Measurements from ENCODE around the gene NECTIN4. TPM values are rescaled to one million over a fixed set of nuclear protein-coding genes. Genes with fewer than 3 reads are reported as not detected.

Gene NECTIN4
- total RNA-seq, 2 experiments from 2014 or later: 0.12 to 0.16 TPM

- no peaks in the 10 kb centered on the region for H3K36me3 Mint-ChIP-seq
- H3K4me3 Mint-ChIP-seq: no peak overlapping the region
- H3K27me3 Mint-ChIP-seq: no peaks in the 10 kb centered on the region
- peaks cover 4% of the 10 kb centered on the region for H3K4me1 Mint-ChIP-seq
- no peak for DNase-seq
- no peaks in the 10 kb centered on the region for H3K9me3 Mint-ChIP-seq
- H3K27ac Mint-ChIP-seq: no peak overlapping the region
These were observed 8.6 kb downstream of the NECTIN4 start for GRCh38 chr1:161080441-161081405.

DNA sequence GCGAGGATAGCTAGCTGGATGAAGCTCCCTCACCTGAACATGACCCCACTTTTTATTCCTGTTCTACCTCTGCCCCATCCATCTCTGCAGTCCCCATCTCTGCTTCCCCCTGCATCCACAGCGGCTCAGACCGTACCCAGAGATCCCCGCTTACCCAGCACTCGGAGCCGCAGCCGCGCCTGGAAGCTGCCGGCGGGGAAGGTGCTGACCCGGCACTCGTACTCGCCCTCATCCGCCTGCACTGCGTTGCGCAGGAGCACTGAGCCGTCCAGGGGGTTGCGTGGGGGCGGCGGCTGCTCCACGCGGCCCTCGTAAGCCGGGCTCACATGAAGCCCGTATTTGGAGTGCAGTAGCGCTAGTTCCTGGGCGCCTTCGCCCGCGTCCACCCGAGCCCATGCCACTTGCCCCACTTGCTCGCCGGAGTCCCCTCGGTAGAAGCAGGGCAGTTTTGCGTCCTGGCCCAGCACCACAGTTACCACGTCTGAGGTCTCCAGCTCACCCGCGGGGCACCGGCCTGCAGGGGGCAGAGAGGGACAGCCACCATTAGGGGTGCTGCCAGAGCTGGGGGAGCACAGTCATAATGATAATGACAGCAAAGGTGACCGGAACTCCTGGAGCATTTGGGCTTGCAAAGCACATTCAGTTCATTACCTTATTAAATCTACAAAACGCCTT, 9.8 kb downstream of the NECTIN4 start:
- no peak overlapping the region for H3K27ac Mint-ChIP-seq

DNA sequence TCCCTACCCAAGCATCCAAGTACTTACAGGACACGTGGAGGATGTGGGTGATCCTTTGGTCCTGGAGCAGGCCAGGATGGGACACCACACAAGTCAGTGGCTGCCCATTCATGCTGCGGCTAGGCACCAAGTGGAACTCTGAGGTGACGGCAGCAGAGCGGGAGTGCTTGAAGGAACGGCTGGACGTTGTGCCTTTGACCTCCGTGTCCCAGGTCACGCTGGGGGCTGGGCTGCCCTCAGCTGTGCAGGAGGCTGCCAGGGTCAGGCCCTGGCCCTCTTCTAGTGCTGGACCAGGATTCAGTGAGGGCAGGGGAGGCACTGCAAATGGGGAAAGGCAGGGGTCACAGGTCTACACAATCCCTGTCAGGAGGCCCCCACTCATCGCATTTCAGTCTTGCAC, 11.9 kb downstream of the NECTIN4 start:
- H3K27me3 Mint-ChIP-seq: no peaks in the 10 kb centered on the region
- H3K4me1 Mint-ChIP-seq: peaks cover 7% of the 10 kb centered on the region
- no peak overlapping the region for H3K4me3 Mint-ChIP-seq
- DNase-seq: no peak
- H3K27ac Mint-ChIP-seq: no peak overlapping the region
- H3K9me3 Mint-ChIP-seq: no peaks in the 10 kb centered on the region
- H3K36me3 Mint-ChIP-seq: no peaks in the 10 kb centered on the region

More for the DNA sequence above, 9.8 kb downstream of the NECTIN4 start:
- DNase-seq: no peak
- Mint-ChIP-seq H3K4me1 (peaks cover 4% of the 10 kb centered on the region), H3K27me3 (no peaks in the 10 kb centered on the region), H3K9me3 (no peaks in the 10 kb centered on the region), H3K36me3 (no peaks in the 10 kb centered on the region), H3K4me3 (no peak overlapping the region)

- Mint-ChIP-seq H3K4me1 (peaks cover 15% of the 10 kb centered on the region), H3K4me3 (no peak overlapping the region), H3K27ac (no peak overlapping the region), H3K36me3 (no peaks in the 10 kb centered on the region), H3K9me3 (no peaks in the 10 kb centered on the region), H3K27me3 (no peaks in the 10 kb centered on the region)
- no peak for DNase-seq
These were observed 12.9 kb downstream of the NECTIN4 start for GRCh38 chr1:161076410-161076809.

DNA sequence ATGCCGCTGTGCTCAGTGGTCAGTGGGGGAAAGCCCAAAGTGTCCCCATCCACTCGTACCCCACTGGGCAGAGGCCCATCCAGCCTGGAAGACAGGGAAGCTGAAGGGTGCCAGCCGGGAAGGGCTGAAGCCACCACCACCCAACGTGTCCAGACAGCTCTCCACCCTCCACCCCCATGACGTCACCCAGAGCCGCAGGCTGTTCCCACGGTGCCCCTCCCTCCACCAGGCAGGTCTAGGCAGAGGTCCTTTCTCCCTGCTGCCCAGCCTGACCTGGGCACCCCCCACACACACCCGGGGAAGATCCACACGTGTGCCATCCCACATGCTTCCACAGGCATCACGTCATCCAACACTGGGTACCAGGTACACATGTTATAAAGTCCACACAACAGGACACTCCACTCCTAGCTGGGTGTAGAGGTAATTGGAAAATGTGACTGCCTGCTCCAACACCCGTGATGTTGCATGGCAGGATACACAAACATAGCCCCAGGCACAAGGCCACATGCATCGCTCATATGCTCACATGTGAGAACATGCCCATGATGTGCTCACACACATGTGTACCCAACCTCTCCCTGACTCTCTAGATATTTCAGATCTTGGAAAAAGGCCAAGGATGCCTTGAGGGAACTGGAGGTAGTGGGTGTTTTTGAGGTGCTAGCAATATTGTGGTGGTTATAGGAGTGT, 14.5 kb downstream of the NECTIN4 start:
- Mint-ChIP-seq H3K9me3 (peaks cover 2% of the 10 kb centered on the region), H3K27ac (no peak overlapping the region)

GRCh38 chr1:161073474-161074121, 15.8 kb downstream of the NECTIN4 start:
- no peaks in the 10 kb centered on the region for H3K27me3 Mint-ChIP-seq
- H3K27ac Mint-ChIP-seq: no peak overlapping the region
- peaks cover 2% of the 10 kb centered on the region for H3K9me3 Mint-ChIP-seq
- H3K36me3 Mint-ChIP-seq: peaks cover 9% of the 10 kb centered on the region
- no peak overlapping the region for H3K4me3 Mint-ChIP-seq
- H3K4me1 Mint-ChIP-seq: peaks cover 28% of the 10 kb centered on the region
- DNase-seq: no peak

More for the DNA sequence above, 14.5 kb downstream of the NECTIN4 start:
- H3K4me3 Mint-ChIP-seq: no peak overlapping the region
- H3K4me1 Mint-ChIP-seq: peaks cover 27% of the 10 kb centered on the region
- H3K36me3 Mint-ChIP-seq: no peaks in the 10 kb centered on the region
- DNase-seq: no peak
- no peaks in the 10 kb centered on the region for H3K27me3 Mint-ChIP-seq

DNA sequence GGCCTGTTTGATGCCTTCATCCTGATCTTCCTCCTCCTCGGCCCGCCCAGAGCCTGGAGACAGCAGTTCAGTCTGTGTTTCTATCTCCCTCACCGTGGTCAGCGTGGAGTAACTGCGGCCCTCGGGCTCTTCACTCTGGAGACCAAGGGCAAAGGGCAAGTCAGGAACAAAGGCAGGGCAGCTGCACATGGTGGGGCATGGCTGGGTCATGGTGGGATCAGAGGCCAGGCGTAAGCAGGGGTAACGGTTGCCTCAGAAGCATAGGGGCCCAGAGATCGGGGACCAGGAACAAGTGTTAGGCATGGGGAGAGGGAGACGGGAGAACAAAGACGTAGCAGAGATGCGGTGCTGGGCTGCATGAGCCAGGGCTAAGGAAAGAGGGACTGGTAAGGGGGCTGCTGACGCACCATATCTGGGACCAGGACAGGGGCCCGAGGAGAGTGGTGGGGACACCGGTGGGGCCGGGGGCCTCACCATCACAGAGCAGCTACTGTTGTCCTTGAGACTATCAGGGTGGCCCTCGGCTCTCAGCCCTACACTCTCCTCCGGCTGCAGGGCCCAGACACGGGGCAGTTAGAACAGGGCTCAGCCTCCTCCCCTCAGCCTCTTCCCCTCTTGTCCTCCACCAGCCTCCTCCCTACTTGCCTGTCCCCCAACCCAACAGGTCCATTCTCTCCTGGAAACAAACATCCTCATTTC, 16.5 kb downstream of the NECTIN4 start:
- H3K9me3 Mint-ChIP-seq: peaks cover 2% of the 10 kb centered on the region
- H3K4me3 Mint-ChIP-seq: no peak overlapping the region
- peaks cover 15% of the 10 kb centered on the region for H3K36me3 Mint-ChIP-seq
- H3K4me1 Mint-ChIP-seq: peaks cover 32% of the 10 kb centered on the region
- no peaks in the 10 kb centered on the region for H3K27me3 Mint-ChIP-seq
- H3K27ac Mint-ChIP-seq: no peak overlapping the region
- DNase-seq: no peak

DNA sequence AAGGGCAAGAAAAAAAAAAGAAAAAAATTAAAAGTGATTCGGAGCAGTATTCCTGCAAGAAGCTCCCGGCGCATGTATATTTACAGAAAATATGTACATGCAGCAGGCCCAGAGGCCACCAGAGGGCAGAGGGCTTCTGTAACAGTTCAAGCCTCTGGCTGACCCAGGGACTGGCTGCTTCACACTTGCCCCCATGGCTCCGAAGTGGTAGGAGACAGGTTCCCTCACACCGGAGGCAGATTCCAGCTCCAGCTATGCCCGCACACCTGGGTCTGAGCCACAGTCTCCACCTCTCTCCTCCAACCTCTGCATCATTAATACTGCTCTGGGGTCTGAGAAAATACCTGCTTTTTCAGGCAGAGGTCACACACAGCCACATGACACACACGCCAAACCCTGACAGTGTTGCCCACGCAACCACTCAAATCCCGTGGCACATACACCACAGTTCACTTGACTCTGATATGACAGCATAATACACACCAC, 17.4 kb downstream of the NECTIN4 start:
- Mint-ChIP-seq H3K36me3 (peaks cover 23% of the 10 kb centered on the region), H3K4me1 (peaks cover 40% of the 10 kb centered on the region), H3K27me3 (no peaks in the 10 kb centered on the region), H3K4me3 (no peak overlapping the region), H3K9me3 (peaks cover 2% of the 10 kb centered on the region), H3K27ac (peak overlapping the region; percentile 11)
- DNase-seq: peak; percentile 54

- H3K9me3 Mint-ChIP-seq: peaks cover 3% of the 10 kb centered on the region
- no peaks in the 10 kb centered on the region for H3K27me3 Mint-ChIP-seq
- H3K36me3 Mint-ChIP-seq: peaks cover 30% of the 10 kb centered on the region
- peaks cover 46% of the 10 kb centered on the region for H3K4me1 Mint-ChIP-seq
- no peak for DNase-seq
- no peak overlapping the region for H3K4me3 Mint-ChIP-seq
- H3K27ac Mint-ChIP-seq: peak overlapping the region; percentile 96
These were observed 18.6 kb downstream of the NECTIN4 start for GRCh38 chr1:161070761-161071160.

DNA sequence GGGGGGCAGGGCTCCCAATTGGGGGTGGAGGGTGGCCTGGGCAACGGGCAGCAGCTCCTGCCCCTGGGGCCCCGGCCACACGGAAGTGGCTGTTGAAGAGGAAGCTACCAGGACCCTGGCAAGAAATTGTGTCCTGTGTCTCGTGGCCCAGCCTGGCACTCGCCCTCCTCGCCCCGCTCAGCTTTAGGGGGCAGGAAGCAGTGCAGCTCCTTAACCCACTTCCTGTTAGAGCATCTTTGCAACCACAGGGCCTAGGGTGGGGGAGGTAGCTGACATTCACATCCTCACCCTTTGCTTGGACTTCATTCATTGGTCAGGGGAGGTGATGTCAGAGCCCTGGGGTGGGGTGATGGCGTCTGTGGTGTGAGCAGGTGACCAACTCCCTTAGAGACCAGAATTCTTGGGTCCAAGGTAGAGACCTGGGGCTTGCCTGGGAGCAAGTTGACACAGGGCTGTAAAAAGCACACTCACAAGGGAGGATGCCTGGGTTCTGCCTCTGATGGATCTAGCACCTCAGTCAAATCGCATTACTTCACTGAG, 19.6 kb downstream of the NECTIN4 start, which contains the start of gene ARHGAP30:
TSS of gene ARHGAP30 (minus strand) at position 161 of the 540 bp plus-strand sequence. CDS start 267 bp downstream, outside the sequence.
- peaks cover 53% of the 10 kb centered on the region for H3K4me1 Mint-ChIP-seq
- H3K27me3 Mint-ChIP-seq: no peaks in the 10 kb centered on the region
- H3K27ac Mint-ChIP-seq: peak within 1 kb of the TSS; percentile 96
- peak; percentile 83 for DNase-seq
- H3K9me3 Mint-ChIP-seq: peaks cover 3% of the 10 kb centered on the region
- peak within 1 kb of the TSS; percentile 95 for H3K4me3 Mint-ChIP-seq
- peaks cover 30% of the 10 kb centered on the region for H3K36me3 Mint-ChIP-seq

DNA sequence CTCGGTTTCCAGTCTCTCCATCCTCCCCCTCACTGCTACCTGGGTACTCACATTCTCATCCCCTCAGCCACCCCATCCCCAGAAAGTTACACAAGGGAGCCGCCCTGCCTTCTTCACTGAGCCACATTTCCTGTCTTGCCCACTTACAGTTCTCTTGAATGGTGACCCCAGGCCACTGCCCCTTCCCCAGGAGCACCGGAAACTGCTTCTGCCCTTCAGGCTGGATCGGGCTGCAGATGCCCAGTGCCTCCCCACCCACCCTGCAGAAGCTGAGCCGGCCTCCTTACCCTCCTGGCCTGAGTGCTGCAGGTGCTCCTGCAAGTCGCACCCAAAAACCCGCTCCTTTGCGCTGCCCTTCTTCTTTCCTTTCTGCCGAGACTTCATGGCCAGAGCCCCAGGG, 20.1 kb downstream of the NECTIN4 start:
- H3K9me3 Mint-ChIP-seq: peaks cover 3% of the 10 kb centered on the region
- peaks cover 58% of the 10 kb centered on the region for H3K4me1 Mint-ChIP-seq
- peak overlapping the region; percentile 95 for H3K4me3 Mint-ChIP-seq
- no peaks in the 10 kb centered on the region for H3K27me3 Mint-ChIP-seq
- DNase-seq: no peak
- peak overlapping the region; percentile 96 for H3K27ac Mint-ChIP-seq
- peaks cover 35% of the 10 kb centered on the region for H3K36me3 Mint-ChIP-seq

- H3K9me3 Mint-ChIP-seq: peaks cover 3% of the 10 kb centered on the region
- peak; percentile 87 for DNase-seq
- peaks cover 64% of the 10 kb centered on the region for H3K4me1 Mint-ChIP-seq
- peaks cover 41% of the 10 kb centered on the region for H3K36me3 Mint-ChIP-seq
- H3K4me3 Mint-ChIP-seq: peak overlapping the region; percentile 95
- H3K27me3 Mint-ChIP-seq: no peaks in the 10 kb centered on the region
- H3K27ac Mint-ChIP-seq: peak overlapping the region; percentile 96
These were observed 20.8 kb downstream of the NECTIN4 start for GRCh38 chr1:161068306-161069234.

DNA sequence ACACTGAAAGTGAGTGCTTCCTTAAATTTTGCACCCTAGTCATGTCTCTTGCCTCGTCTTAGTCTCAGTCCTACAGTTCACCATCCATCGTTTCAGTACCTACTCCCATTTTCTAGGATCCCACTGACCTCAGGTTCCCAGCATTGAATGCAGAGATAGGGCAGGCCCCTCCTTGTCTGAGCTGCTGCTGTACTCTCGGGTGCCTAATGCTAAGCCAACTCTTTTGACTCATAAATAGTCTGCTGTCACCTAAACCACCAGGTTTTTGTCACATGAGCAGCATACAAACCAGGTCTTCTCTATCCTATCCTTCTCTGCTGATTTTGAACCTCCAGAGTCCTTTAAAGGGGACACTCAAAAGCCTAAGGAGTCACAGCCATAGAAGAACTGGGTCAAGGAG, 22.7 kb downstream of the NECTIN4 start:
- Mint-ChIP-seq H3K36me3 (peaks cover 58% of the 10 kb centered on the region), H3K9me3 (peaks cover 3% of the 10 kb centered on the region), H3K27me3 (no peaks in the 10 kb centered on the region), H3K27ac (peak overlapping the region; percentile 96), H3K4me1 (peaks cover 70% of the 10 kb centered on the region), H3K4me3 (peak overlapping the region; percentile 95)
- DNase-seq: no peak
